NOMO-1 (cell line): ENCODE measurements around the gene PRDM7.

Experiments used
- DNase-seq, 2 experiments: peaks; one replicate each; lab custom pipeline; 2025; ENCODE audit not compliant: unreplicated experiment in 2 of 2; lab: John Stamatoyannopoulos, UW

The PRDM7 gene

DNA sequence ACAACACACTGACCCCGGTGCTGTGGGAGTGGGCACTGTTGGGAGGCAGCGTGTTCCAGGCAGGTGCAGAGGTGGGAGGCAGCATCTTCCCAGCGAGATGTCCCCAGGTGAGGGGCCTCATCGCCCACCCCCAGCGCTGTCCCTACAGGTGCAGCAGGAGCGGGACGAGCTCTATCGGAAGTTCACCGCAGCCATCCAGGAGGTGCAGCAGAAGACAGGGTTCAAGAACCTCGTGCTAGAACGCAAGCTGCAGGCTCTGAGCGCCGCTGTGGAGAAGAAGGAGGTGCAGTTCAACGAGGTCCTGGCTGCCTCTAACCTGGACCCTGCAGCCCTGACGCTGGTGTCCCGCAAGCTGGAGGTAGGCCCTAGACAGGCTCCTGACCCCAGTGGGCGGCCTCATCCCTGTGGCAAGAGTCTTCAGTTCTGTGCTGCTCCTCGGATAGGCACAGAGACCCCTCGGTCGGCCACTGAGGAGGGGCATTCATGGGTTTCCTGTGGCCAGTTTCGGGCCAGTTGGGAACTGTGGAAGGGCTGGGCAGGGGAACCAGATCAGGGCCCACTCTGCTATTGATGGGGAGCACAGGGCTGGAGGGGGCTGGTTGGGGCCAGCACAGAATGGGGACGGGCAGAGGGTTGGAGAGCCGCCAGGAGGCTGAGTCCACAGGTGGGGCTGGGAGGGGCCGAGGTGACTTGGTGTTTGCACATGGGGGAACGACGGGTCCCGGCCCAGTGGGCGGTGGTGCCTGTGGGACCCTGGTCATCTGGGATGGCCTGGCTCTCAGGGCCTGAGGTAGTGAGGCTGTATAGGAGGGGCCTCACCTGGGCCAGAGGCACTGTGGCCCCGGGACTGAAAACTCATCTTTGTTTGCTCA, 36.7 kb downstream of the PRDM7 start:
- no peak for DNase-seq

DNA sequence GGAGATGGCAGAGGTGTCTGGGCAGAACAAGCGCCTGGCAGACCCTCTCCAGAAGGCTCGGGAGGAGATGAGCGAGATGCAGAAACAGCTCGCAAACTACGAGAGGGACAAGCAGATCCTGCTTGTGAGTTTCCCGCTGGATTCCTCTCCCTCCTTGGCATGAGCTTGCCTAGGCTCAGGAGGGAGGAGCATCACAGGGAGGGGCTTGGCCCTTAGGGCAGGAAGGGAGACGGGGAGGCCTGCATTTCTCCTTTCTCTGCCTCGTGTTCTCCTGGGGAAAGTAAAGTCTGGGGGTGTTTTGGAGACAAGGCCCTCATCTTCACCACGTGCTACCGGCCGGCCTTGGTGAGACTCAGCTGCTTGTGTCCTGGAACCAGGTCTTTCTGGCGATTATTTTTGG, 39.9 kb downstream of the PRDM7 start:
- DNase-seq: no peak

DNA sequence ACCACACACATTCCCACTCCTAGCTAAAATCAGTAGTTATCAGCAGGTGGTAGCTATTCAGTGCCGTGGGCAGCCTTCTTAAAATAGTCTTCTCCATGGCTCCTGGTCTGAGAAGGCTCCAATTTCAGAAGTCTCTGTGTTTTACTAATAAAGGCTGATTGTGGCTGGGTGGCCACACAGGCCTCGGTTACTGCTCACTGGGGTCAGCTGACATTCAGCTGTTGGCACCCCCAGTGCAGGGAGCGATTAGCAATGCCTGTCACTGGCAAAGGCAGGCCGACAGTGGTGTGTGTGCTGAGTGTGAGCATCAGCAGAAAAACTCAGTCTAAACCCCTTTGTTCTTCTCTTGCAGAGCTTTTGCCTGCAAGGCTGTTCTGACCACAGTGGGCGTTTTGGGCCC, 41.2 kb downstream of the PRDM7 start:
- DNase-seq: no peak

DNA sequence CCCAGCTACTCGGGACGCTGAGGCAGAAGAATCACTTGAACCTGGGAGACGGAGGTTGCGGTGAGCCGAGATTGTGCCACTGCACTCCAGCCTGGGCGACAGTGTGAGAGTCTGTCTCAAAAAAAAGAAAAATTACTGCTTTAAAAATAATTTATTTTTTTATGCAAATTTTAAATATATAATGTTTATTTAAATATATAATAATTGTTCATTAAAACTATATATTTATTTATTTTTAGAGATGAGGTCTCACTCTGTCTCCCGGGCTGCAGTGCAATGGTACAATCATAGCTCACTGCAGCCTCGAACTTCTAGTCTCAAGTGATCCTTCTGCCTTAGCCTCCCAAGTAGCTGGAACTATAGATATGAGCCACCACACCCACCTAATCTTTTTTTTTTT, 42.6 kb downstream of the PRDM7 start:
- DNase-seq: no peak

DNA sequence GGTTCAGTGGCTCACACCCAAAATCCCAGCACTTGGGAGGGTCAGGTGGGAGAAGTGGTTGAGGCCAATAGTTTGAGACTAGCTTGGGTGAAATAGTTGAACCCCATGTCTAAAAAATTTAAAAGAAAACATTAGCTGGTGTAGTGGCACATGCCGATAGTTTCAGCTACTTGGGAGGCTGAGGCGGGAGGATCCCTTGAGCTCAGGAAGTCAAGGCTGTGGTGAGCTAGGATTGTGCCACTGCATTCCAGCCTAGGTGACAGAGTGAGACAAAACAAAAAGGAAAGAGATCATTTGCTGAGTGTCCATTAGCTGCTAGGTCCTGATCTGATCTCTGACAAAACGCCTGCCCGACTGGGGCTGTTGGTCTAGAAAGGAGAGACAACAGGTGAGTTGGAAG, 43.7 kb downstream of the PRDM7 start:
- no peak for DNase-seq

DNA sequence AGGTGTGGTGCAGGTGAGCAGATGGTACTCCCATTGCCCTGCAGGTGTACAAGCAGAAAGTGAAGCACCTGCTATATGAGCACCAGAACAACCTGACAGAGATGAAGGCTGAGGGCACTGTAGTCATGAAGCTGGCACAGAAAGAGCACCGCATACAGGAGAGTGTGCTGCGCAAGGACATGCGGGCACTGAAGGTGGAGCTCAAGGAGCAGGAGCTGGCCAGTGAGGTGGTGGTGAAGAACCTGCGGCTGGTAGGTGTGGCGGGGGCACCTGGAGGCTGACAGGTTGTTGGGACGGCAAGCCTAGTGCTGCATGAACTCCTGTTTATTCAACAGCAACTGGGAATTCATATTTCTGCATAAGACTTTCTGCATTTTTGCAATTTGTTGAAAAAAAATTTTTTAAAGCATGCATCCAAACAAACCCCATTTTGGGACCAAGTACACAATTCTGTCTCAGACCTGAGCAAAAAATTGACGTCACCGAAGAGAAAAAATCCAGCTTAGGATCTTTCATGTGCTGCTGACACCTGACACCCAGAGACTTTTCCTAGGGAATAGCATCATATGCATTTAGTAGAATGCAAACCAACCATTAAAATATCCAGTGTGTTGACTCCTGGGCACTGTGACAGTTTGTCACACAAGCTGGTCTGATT, 44.3 kb downstream of the PRDM7 start:
- no peak for DNase-seq

DNA sequence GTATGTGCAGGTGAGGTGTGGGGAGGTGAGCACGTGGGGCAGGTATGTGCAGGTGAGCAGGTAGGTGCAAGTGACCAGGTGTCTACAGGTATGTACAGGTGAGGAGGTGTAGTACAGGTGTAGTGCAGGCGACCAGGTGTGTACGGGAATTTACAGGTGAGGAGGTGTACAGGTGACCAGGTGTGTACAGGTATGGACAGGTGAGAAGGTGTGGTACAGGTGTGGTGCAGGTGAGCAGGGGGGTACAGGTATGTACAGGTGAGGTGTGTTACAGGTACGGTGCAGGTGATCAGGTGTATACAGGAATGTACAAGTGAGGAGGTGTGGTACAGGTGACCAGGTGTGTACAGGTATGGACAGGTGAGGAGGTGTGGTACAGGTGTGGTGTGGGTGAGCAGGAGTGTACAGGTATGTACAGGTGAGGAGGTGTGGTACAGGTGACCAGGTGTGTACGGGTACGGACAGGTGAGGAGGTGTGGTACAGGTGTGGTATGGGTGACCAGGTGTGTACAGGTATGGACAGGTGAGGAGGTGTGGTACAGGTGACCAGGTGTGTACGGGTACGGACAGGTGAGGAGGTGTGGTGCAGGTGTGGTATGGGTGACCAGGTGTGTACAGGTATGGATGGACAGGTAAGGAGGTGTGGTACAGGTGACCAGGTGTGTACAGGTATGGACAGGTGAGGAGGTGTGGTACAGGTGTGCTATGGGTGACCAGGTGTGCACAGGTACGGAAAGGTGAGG, 45.0 kb downstream of the PRDM7 start:
- DNase-seq: no peak

DNA sequence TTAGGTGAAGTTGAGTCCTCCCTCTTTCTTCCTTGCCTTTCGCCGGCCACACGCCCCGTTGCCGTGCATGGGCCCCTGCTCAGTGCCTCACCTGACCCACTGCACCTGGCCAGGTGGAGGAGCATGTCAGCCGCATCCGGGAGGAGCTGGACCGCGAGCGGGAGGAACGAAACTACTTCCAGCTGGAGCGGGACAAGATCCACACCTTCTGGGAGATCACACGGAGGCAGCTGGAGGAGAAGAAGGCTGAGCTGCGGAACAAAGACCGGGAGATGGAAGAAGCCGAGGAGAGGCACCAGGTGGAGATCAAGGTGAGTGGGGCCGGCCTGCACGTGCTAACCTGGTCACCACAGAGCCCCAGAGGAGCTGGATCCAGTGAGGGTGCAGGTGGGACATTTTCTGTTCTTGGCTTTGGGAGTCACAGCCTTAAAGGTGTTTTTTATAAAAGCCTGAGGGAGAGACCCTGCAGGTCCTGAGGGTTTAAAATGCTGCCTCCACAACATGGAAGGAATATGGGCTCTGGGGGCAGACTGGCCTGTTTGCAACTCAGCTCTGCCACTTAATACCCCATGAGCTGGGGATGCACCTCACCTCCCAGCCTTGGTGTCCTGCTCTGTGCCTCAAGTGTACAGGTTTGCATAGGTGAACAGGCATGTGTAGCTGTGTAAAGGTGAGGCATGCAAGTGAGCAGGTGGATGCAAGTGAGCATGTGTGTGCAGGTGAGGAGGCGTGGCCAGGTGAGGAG, 45.8 kb downstream of the PRDM7 start:
- no peak for DNase-seq

DNA sequence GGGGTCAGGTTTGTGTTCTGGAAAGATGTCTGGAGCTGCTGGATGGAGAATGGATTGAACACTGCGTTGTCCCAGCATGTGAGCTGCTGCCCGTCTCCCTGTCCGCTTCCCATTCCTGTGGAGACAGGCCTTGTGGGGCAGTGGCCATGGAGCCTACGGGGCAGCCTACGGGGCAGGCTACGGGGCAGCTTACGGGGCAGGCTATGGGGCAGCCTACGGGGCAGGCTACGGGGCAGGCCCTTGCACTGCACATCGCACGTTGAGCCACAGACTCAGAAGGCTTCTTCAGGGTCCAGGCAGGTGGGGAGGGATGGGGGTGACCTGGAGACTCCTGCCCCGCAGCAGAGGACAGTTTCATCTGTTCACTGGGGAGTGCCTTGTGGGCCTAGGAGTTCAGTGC, 48.1 kb downstream of the PRDM7 start:
- no peak for DNase-seq

DNA sequence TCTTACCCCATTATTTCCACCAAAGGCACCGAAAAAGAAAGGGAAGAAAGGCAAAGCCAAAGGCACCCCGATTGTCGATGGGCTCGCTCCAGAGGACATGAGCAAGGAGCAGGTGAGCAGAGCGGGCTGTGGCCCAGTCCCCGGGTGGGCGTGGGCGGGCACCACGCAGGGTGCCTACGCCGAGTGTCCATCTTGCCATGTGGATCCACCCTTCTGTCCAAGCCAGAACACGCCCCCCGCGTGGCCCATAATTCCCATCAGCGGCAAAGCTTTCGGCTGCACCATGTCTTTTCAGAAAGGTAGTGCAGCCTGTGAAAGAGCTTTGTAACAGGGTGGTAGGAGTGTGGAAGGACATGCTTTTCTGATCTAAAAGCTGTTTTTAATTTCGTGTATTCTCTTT, 49.5 kb downstream of the PRDM7 start:
- no peak for DNase-seq

DNA sequence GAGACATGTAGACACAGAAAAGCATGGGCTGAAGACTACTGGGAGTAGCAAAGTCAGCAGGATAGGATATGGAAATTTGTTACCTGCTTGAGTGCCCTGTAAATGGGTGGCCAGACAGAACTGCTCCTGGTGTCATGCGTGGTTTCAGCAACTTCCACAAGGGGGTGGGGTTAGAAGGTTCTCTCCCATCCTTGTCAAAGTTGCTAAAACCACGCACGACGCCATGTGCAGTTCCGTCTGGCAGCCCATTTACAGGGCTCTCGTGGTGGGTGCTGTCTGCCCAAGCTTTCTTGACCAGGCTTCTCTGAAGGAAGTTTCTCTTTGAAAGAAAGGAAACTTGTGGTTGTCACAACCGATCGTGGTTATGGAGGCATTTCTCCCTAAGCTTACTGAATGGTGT, 51.0 kb downstream of the PRDM7 start:
- peak in 1 of 2 experiments; percentile 21 for DNase-seq

DNA sequence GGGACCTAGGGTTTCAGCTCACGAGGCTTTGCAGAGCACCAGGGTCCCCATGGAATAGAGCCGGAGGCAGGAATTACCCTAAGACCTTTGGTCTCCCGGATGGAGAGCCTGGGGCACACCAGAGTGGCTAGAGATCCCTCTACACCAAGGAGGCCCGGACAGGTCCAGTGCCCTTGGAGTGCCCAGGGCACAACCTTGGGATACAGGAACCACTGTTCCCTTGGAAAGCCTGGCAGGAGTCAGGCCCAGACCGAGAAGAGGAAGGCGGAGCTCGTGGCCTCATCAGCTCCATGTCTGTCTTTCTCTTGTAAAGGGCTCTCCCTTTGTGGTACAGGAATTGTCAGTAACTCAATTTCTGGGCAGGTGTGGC, 54.1 kb downstream of the PRDM7 start:
- no peak for DNase-seq

DNA sequence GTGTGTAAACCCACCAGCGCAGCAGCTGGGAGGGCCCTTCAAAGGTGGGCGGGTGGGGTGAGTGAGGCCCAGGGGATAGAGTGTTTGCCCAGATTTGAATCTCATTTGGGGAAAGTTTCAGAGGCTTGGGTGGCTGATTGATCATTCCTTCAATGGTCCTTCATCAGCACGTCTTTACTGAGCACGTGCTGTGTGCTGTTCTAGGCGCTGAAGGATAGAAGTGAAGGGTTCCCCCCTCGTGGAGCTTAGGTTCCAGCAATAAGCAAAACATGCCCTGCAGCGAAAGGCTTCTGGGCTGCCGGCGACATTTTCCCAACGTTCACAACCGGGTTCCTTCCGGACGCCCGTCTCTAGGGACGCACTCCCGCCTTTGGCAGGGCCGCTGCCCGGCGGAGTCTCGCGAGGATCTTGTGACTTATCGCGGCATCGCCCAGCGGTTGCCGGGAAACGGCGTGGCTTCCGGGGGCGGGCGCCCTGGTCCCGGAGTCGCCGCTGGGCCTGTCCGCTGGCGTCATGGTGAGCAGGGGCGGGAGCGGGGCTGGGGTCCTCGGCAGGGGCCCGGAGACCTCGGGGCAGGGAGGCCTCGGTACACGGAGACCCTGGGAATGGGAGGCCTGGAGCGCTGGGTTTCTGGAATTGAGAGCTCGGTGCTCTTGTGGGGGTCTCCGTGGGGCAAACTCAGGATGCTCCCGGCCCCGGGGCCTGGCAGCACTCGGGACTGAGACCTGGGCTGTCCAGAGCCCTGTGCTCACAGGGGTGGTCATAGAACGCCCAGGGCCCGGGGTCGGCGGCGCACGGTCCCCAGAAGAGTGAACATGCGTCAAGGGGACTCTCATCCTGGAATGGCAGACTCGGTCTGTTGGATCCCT, 54.7 kb downstream of the PRDM7 start:
- peak; percentile 80 to 88 for DNase-seq

DNA sequence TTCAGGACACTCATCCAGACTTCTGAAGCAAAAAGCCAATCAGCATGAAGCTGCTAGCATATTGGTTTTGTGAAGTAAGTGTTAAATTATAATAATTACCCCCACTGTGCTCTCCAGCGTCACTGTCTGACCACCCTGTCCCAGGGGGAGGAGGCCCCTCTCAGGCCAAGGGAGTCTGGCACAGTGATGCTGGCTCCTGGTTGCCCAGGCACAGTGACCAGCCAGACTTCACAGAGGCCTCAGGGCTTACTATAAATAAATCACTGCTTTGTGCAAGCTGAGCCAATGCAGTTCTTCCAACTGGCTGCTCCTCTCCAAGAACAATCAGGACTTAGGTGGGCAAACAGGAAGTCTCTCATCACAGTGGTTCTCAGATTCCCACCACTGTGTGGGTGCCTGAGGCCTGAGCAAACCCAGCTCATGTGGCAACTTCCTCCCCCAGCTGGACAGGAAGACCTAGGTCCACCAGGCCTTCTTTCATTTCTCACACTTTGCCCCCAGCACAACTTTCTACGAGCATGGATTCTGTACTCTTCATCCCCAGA, 56.2 kb downstream of the PRDM7 start:
- DNase-seq: no peak

DNA sequence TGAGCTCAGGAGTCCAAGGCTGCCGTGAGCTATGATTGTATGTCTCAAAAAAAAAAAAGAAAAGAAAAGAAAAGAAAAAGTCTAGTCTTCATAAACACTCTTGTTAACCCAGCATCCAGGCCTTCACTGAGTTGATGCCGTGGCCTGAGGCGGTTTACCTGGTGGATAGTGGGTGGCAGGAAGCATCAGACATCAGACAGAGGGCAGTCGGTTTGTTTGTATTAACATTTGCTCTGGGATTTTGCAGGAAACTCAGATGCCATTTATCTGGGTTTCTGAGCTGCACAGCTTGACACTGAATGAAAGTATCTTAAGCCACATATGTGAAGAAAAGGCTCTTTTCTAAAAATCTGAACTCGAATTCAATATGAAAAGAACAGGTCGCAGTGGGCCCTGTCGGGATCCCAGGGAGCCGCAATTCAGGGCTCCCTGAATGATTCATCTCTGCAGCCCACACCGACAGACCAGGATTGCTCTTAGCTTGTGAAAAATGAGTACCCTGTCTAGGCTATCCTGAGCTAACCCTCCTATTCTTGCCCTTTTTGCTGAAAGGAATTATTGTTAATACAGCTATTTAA, 56.8 kb downstream of the PRDM7 start:
- no peak for DNase-seq

DNA sequence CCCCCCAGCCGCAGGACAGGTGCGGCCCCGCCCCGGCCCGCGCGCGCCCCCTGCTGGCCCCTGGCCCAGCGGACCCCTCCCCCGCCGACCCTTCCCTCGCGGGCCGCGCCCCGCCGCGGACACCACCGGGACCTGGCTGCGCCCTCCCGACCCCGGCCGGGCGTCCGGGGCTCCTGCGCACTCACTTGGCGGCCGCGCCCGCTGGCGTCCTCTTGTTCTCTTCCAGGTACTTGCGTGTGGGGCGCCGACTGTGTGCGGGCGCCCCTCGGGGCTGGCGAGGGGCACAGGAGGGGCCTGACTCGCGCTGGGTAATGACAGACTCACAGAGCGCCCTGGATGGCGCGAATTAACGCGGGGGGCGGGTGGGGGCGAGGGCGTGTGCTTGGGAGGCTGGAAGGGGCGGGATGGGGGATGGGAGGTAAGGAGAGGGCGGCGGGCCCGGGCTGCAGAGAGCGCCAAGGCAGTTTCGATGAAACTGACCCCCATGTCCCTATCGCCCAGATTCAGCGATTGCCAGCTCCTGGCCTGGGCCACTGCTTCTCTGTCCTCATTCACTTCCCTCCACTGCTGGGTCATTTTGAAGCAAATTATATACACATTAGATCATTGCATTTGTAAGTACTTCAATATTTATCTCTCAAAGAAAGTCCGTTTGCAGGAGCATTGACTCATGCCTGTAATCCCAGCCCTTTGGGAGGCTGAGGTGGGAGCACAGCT, 57.4 kb downstream of the PRDM7 start:
- no peak for DNase-seq

DNA sequence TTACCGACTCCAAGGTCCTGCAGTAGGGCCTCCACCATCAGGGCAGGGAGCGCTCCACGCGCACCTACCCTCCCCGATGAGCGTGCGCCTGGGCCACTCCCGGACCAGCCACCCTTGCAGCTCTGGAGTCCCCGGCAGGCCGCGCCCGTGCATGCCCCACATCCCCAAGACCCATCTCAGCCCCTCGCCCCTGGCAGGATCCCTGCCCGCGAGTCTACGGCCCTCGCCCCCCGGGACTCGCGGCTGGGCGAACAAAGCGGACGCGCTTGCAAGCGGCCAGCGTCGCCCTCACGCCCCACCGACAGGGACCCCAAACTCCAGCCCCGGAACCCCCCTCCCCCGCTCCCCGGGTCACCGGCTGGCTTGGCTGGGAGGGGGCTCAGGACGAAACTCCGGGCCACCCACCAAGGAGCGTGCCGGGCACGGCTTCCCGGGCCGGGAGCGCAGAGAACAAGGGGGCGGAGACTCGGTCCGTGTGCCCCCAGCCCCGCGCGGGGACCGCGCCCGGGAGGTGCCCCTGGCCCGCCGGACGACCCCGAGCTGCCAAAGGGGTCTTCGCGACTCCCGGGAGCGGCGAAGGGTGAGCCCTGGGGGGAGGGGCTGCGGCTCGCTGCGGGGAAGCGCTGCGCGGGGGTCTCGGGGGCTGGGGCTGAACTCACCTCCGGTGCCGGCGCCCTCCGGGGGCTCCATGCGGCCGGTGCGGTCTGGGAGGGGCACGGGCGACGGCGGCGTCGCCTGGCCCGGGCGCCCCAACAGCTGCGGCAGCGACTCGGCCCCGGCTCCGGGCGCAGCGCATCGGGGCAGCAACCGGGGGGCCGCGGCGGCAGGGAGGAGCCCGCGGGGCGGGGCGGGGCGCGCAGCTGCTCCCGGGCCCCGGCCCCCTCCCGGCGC, 58.2 kb downstream of the PRDM7 start, which contains the start of gene DBNDD1:
Gene DBNDD1, minus strand, starts transcription at position 805 of the 891 bp plus-strand sequence. Its CDS starts 115 bp downstream, at position 690.
- no peak for DNase-seq

DNA sequence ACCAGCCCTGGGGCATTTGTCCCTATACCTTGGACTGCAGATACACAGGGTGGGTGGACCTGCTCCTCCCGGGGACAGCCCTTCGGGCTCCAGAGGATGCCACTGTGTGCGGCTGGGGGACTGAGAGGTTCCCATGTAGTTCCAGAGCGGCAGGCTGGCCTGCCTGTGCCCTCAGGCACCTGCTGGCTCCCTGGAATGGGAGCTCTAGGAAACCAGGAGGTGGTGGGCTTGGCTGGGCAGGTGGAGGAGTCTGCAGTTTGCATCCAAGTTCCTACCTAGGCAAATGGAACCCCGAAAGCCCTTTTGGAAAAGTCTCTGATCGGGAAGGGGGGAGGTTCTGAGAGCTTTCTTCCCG, 58.9 kb downstream of the PRDM7 start:
- no peak for DNase-seq
